ENCODE data around the gene RASL12.
A peak's percentile ranks its signal among the peaks of the same experiment; 100 is the strongest.

The RASL12 gene

DNA sequence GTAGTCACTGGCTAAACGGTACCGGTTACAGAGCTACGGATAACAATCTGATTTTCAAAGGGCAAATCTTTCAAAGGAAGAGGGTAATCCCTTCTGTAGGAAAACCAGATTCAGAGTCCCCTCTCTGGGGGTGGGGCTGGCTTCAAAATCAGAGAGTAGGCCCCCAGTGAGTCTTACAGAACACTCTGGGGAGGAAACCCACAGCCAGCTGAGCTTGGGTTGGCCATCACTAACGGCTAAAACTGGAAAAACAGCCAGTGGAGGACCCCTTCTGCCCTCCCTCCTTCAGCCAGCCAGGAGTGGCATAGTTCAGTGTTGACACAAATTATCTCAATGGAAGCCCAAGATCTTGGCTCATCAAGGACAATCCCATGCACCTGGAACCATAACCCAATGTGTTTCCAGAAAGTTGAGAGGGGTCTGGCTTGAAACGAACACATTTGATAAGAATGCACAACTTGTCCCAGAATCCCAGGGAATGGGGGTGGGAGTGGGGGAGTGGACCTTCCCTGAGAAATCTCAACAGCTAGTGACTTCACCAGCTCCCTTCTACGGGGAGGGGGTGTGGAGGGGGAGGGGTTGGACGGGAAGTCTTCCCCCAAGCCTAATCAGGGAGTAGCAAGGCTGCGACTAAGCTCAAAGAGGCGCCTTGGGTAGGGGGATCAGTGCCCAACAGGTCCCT, 1.0 kb downstream of the RASL12 start:
- Histone ChIP-seq H3K9ac (ENCODE audit: low read length) (peak overlapping the region; percentile 83), H3K27me3 (ENCODE audit: control insufficient read depth, insufficient read depth, low read length) (no peaks in the 10 kb centered on the region), H3K4me1 (ENCODE audit: control insufficient read depth, insufficient read depth, low read length) (peaks cover 40% of the 10 kb centered on the region), H3K4me3 (ENCODE audit: low read length) (peak overlapping the region; percentile 63), H3K27ac (ENCODE audit: low read depth, low read length) (peak overlapping the region; percentile 92), H3K36me3 (ENCODE audit: control insufficient read depth, insufficient read depth, low read length) (no peaks in the 10 kb centered on the region)

DNA sequence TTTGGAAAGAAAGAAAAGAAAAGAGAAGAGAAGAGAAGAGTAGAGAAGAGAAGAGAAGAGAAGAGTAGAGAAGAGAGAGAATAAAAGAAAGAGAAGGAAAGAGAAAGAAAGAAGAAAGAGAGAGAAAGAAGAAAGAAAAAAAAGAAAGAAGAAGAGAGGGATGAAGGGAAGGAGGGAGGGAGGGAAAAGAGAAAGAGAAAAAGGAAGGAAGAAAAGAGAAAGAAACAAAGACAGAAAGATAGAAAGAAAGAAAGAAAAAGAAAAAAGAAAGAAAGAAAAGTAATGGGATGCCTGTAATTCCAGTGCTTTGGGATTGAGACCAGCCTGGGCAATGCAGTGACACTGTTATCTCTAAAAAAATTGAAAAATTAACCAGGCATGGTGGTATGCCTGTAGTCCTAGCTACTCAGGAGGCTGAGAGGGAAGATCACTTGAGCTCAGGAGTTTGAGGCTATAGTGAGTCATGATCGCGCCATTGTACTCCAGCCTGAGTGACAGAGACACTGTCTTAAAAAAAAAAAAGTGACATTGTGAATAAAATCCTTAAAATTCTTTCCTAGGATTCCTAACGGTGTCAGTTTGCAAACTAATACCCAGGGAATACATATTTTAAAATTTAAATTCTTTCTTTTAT, 1.7 kb downstream of the RASL12 start:
- H3K36me3 ChIP-seq (ENCODE audit: control insufficient read depth, insufficient read depth, low read length), result no peaks in the 10 kb centered on the region
- no peaks in the 10 kb centered on the region for H3K27me3 ChIP-seq (ENCODE audit: control insufficient read depth, insufficient read depth, low read length)
- H3K4me3 ChIP-seq (ENCODE audit: low read length), result peak overlapping the region; percentile 21
- H3K9ac ChIP-seq (ENCODE audit: low read length), result no peak overlapping the region
- H3K4me1 ChIP-seq (ENCODE audit: control insufficient read depth, insufficient read depth, low read length), result peaks cover 35% of the 10 kb centered on the region
- H3K27ac ChIP-seq (ENCODE audit: low read depth, low read length), result peak overlapping the region; percentile 92

DNA sequence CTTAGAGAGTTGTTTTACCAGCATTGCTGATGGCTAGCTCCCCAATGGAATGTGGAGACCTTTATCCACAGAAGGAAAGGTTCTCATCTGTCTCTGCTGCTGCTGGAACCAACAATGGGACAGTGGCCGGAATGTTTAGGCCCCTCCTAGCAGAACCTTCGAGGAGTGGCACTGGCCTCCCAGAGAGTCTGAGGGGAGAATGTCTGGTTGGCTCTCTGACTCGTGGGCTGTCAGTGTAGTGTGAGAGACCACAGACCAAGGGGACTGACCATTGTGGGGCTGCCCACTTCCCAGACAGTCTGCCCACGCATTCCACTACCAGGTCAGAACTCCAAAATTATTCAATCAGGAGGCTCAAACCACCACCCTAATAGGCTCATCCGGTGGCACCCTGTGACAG, 5.1 kb downstream of the RASL12 start:
- Histone ChIP-seq H3K9ac (ENCODE audit: low read length) (no peak overlapping the region), H3K27ac (ENCODE audit: low read depth, low read length) (peak overlapping the region; percentile 27), H3K4me1 (ENCODE audit: control insufficient read depth, insufficient read depth, low read length) (peaks cover 14% of the 10 kb centered on the region), H3K27me3 (ENCODE audit: control insufficient read depth, insufficient read depth, low read length) (no peaks in the 10 kb centered on the region), H3K4me3 (ENCODE audit: low read length) (no peak overlapping the region), H3K36me3 (ENCODE audit: control insufficient read depth, insufficient read depth, low read length) (peaks cover 7% of the 10 kb centered on the region)

DNA sequence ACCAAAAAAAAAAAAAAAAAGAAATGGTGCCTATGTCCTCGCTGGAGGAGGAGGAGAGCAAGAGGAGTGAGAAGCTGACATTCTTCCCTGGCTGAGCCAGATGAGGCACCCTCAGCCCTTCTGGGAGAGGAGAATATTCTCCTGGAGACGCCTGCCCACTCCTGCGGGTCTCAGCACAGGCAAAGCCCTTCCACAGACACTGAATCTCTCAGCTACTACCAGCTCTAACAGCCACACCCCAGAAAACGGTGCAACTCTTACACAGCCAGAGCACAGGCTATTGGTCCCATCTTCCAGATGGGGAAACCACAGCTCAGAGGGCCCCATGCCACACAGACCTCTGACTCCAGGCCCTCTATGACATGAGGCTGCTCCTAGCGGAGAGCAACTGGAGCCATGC, 5.7 kb downstream of the RASL12 start:
- Histone ChIP-seq H3K4me1 (ENCODE audit: control insufficient read depth, insufficient read depth, low read length) (peaks cover 14% of the 10 kb centered on the region), H3K36me3 (ENCODE audit: control insufficient read depth, insufficient read depth, low read length) (peaks cover 7% of the 10 kb centered on the region), H3K4me3 (ENCODE audit: low read length) (no peak overlapping the region), H3K27ac (ENCODE audit: low read depth, low read length) (peak overlapping the region; percentile 34), H3K9ac (ENCODE audit: low read length) (no peak overlapping the region), H3K27me3 (ENCODE audit: control insufficient read depth, insufficient read depth, low read length) (no peaks in the 10 kb centered on the region)

DNA sequence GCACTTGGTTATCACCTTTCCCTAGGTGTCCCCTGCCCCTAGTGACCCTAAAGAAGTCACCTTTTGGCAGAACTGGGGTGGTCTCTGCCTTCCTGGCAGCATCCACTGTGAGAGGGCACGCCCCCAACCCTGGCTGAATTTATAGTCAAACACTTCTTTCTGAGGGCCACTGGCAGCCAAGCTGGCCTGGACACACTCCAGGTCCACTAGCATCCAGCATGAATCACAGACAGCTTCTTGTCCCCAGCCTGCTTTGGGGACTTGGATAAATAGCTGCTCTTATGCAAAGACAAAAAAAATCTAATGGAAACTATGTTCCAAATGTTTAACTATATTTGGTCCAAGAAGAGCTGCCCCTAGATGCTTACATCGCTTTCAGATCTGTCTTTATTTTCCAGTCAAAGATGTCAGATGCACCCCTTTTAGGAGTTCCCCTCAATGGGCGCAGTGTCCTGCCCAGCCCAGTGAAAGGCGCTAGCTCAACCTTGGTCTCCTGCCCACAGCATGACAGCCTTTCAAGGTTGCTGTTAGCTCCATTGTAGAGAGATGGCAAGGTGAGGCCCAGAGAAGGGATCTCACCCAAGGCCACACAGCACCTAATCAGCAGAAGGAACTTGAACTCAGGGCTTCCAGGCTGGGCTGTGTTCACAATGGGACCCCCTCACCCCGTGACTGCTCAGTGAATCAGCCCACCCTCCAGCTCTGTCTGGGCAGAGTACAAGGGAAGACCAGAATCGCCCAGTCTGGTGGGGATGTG, 7.0 kb downstream of the RASL12 start:
- Histone ChIP-seq H3K9ac (ENCODE audit: low read length) (no peak overlapping the region), H3K4me1 (ENCODE audit: control insufficient read depth, insufficient read depth, low read length) (peaks cover 12% of the 10 kb centered on the region), H3K27ac (ENCODE audit: low read depth, low read length) (peak overlapping the region; percentile 70), H3K27me3 (ENCODE audit: control insufficient read depth, insufficient read depth, low read length) (no peaks in the 10 kb centered on the region), H3K36me3 (ENCODE audit: control insufficient read depth, insufficient read depth, low read length) (peaks cover 7% of the 10 kb centered on the region), H3K4me3 (ENCODE audit: low read length) (no peak overlapping the region)

DNA sequence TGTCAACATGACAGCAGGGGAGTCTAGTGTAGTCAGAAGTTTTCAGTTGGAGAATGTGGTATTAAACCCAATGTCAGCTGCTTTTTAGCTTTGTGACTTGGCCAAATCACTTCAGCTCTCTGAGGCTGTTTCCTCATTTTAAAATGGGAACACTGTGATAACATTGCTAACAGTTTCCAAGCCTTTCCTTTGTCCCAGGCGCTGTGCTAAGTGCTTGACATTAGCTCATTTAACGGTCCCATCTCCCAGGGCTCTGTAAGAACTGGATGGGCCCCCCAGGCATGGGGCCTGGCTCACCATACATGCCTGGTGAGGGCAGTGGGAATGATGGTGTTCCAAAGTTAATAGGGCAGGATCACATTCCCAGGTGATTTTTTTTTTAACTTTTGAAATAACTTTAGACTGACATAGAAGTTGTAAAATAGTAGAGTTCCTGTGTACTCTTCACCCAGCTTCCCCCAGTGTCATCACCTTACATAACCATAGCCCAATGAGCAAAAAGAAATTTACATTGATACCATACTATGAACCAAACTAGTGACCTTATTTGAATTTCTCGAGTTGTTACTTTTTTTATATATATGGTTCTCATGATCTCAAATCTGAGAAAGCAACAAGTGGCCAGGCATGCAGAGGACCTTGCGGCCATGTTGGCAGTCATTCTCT, 7.7 kb downstream of the RASL12 start:
- peak overlapping the region; percentile 29 for H3K27ac ChIP-seq (ENCODE audit: low read depth, low read length)
- H3K27me3 ChIP-seq (ENCODE audit: control insufficient read depth, insufficient read depth, low read length), result no peaks in the 10 kb centered on the region
- peaks cover 7% of the 10 kb centered on the region for H3K4me1 ChIP-seq (ENCODE audit: control insufficient read depth, insufficient read depth, low read length)
- H3K9ac ChIP-seq (ENCODE audit: low read length), result no peak overlapping the region
- H3K4me3 ChIP-seq (ENCODE audit: low read length), result no peak overlapping the region
- peaks cover 7% of the 10 kb centered on the region for H3K36me3 ChIP-seq (ENCODE audit: control insufficient read depth, insufficient read depth, low read length)

DNA sequence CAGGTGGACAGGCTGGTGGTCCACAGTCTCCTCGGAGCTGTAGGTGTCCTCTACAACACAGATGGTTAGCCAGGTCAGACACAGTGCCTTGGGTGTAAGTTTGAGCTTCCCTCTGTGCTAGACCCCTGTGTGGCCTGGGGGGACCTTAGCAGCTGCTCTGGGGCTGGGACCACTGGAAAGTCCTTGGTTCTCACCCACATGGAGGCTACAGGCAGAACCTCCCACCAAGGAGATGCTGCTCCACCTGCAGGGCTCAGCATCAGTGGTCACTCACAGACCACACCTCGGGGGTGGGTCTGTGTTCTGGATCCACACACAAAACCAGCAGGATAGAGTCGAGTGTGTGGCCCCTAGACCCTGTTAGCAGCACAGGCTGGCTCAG, 8.4 kb downstream of the RASL12 start:
- no peak overlapping the region for H3K4me3 ChIP-seq (ENCODE audit: low read length)
- peaks cover 7% of the 10 kb centered on the region for H3K4me1 ChIP-seq (ENCODE audit: control insufficient read depth, insufficient read depth, low read length)
- peaks cover 7% of the 10 kb centered on the region for H3K36me3 ChIP-seq (ENCODE audit: control insufficient read depth, insufficient read depth, low read length)
- no peaks in the 10 kb centered on the region for H3K27me3 ChIP-seq (ENCODE audit: control insufficient read depth, insufficient read depth, low read length)
- H3K27ac ChIP-seq (ENCODE audit: low read depth, low read length), result no peak overlapping the region
- H3K9ac ChIP-seq (ENCODE audit: low read length), result no peak overlapping the region

DNA sequence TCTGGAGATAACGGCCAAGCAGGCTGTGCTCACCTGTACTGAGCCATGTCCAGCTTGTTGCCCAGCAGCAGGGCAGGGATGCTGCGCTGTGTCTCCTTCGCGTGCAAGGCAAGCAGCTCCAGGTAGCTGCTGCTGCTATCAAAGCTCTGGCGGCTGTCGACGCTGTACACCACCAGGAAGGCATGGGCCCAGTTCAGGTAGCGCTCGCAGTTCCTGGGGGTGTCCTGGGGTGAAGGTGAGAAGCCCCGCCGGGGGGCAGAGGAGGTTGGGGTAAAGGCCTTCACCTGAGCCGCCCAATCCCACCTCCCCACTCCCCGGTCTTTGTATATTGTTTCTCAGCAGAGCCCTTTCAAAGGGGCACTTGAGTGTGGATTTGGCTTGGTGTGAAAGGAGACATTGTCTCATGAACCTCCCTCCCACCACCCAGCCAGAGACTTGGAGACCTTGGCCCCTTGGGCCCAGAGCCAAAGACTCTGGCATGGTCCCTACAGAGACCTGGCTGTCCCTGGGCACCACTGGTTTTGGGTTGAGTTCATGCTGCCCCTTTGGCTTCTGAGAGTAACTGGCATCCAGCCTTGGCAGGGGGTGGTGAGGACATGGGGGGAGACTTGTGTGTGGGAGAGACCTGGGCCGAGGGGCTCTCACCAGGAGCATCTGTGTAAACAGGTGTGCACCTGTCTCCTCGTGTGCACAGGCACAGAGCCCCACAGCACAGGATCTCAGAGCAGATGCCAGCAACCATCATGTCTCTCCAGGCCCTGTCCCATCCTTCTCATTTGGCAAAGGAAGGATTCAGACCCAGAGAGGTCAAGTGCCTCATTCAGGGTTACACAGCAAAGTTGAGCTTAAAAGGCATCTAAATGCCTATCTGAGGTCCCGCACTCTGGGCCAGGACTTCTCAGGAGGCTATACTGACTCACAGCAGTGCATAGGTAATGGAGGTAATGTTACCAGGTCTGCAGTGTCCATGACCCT, 9.1 kb downstream of the RASL12 start:
- Histone ChIP-seq H3K4me1 (ENCODE audit: control insufficient read depth, insufficient read depth, low read length) (peaks cover 7% of the 10 kb centered on the region), H3K27ac (ENCODE audit: low read depth, low read length) (no peak overlapping the region), H3K4me3 (ENCODE audit: low read length) (no peak overlapping the region), H3K9ac (ENCODE audit: low read length) (no peak overlapping the region), H3K27me3 (ENCODE audit: control insufficient read depth, insufficient read depth, low read length) (no peaks in the 10 kb centered on the region), H3K36me3 (ENCODE audit: control insufficient read depth, insufficient read depth, low read length) (peaks cover 7% of the 10 kb centered on the region)

DNA sequence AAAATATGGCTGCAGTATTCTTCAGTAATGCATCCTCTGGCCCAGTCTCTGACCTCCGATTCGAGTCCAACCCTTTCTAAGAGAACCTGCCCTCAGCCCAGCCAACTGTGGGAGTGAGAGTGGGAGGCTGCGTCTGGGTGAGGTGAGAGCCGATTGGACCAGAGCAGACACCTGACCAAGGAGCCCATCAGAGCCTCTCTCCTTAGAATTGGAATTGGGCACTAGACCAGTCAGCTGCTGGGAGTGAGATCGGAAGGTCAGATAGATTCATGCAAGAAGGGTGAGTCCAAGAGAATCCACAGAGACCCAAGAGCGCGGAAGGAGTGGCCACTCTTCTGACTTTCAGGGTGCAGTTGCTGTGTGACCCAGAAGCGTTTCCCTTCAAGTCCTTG, 10.2 kb downstream of the RASL12 start:
- peaks cover 4% of the 10 kb centered on the region for H3K4me1 ChIP-seq (ENCODE audit: control insufficient read depth, insufficient read depth, low read length)
- no peak overlapping the region for H3K27ac ChIP-seq (ENCODE audit: low read depth, low read length)

DNA sequence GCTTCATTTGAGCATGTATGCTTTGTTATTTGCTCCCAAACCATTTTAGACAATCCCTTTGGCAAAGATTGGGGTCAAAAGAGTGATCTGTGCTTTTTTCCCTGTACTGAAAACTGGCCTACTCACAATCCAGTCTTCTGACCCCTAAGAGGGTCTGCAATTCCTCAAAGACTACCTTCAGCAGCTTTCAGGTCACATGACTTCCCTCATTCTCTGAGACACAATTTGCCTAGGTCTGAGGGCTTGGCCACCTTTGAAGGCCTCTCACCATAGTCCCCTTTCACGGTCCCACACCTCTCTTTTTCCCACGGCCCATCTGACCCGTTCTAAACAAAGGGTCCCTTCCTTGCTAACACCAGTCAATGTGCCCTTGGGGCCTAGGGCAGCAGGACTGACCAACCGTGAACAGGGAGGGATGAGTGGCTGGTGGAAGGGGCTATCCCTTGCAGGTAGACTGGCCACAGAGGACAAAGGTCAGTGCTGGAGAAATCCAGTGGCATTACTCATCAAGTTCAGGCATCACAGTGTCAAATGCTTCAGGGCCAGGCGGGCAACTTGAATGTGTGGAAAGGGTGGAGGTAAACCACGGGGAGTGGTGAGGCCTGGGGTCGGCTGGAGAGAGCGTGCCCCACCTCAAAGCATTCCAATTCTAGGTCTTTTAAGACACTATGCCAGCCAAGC, 10.8 kb downstream of the RASL12 start:
- no peak overlapping the region for H3K4me3 ChIP-seq (ENCODE audit: low read length)
- no peaks in the 10 kb centered on the region for H3K27me3 ChIP-seq (ENCODE audit: control insufficient read depth, insufficient read depth, low read length)
- peaks cover 4% of the 10 kb centered on the region for H3K4me1 ChIP-seq (ENCODE audit: control insufficient read depth, insufficient read depth, low read length)
- no peak overlapping the region for H3K9ac ChIP-seq (ENCODE audit: low read length)
- peaks cover 7% of the 10 kb centered on the region for H3K36me3 ChIP-seq (ENCODE audit: control insufficient read depth, insufficient read depth, low read length)
- no peak overlapping the region for H3K27ac ChIP-seq (ENCODE audit: low read depth, low read length)

More for the DNA sequence above, 10.2 kb downstream of the RASL12 start:
- H3K36me3 ChIP-seq (ENCODE audit: control insufficient read depth, insufficient read depth, low read length), result peaks cover 7% of the 10 kb centered on the region
- no peaks in the 10 kb centered on the region for H3K27me3 ChIP-seq (ENCODE audit: control insufficient read depth, insufficient read depth, low read length)
- no peak overlapping the region for H3K9ac ChIP-seq (ENCODE audit: low read length)
- H3K4me3 ChIP-seq (ENCODE audit: low read length), result no peak overlapping the region

DNA sequence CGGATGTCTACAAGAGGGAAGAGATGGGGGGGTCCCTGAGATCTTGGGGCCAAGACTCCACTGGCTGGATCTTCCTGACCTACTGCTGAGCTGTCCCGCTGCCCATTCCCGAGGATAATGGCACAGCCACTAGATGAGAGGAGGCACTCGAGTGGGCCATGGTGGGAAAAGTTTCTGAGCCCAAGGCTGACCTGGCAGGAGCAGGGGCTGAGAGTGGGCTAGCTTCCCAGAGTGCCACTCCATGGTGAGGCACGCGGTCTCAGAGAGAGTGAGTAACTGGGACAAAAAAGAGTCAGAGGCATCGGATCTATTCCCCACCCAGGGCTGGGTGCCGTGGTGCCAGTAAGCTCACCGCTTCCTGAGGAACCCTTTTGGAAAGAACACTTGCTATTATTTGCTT, 11.7 kb downstream of the RASL12 start:
- Histone ChIP-seq H3K27ac (ENCODE audit: low read depth, low read length) (no peak overlapping the region), H3K4me1 (ENCODE audit: control insufficient read depth, insufficient read depth, low read length) (peaks cover 3% of the 10 kb centered on the region), H3K36me3 (ENCODE audit: control insufficient read depth, insufficient read depth, low read length) (peaks cover 12% of the 10 kb centered on the region), H3K27me3 (ENCODE audit: control insufficient read depth, insufficient read depth, low read length) (no peaks in the 10 kb centered on the region), H3K9ac (ENCODE audit: low read length) (no peak overlapping the region), H3K4me3 (ENCODE audit: low read length) (no peak overlapping the region)
